RKO (cell line): ENCODE results near the gene OGFR.
A peak's percentile ranks its signal among the peaks of the same experiment; 100 is the strongest.

Source experiments
- DNase-seq: peaks from one replicate; pipeline ENCODE4 v3.0.0-alpha.2; 2016; ENCODE audit warnings: low spot score

Gene OGFR

GRCh38 chr20:62860924-62861691 is 56.5 kb downstream of the OGFR start:
- peak; percentile 53 for DNase-seq

- DNase-seq: peak; percentile 94
These were observed 57.2 kb downstream of the OGFR start, which contains the start of gene TCFL5 for GRCh38 chr20:62861726-62862336. TCFL5 (minus strand) TSS chr20:62861822; CDS start chr20:62861670, 152 bp downstream.
